Activated CD8-positive, alpha-beta memory T cell treated with anti-CD3 and anti-CD28 coated beads, Interleukin-2, amount 50 U/mL, for 1 hour (primary cell): Measurements from ENCODE around the gene CPNE4.

Source experiments
- DNase-seq: peaks from one replicate; pipeline ENCODE4 v3.0.0-alpha.2; 2020; ENCODE audit errors: extremely low read depth

The CPNE4 gene

GRCh38 chr3:131735544-131735943, 299.3 kb downstream of the CPNE4 start:
- DNase-seq: no peak

- DNase-seq: no peak
Measured at GRCh38 chr3:131735116-131735515, 299.7 kb downstream of the CPNE4 start.

- no peak for DNase-seq
Measured at GRCh38 chr3:131733086-131733841, 301.6 kb downstream of the CPNE4 start.

- no peak for DNase-seq
Measured at GRCh38 chr3:131731709-131732108, 303.1 kb downstream of the CPNE4 start.

GRCh38 chr3:131730581-131730980, 304.2 kb downstream of the CPNE4 start:
- DNase-seq: no peak

- no peak for DNase-seq
Measured at GRCh38 chr3:131729643-131730017, 305.2 kb downstream of the CPNE4 start.

- no peak for DNase-seq
Measured at GRCh38 chr3:131728898-131729642, 305.7 kb downstream of the CPNE4 start.

GRCh38 chr3:131725414-131725813, 309.4 kb downstream of the CPNE4 start:
- no peak for DNase-seq

GRCh38 chr3:131723343-131723742, 311.5 kb downstream of the CPNE4 start:
- DNase-seq: no peak

GRCh38 chr3:131717493-131717892, 317.3 kb downstream of the CPNE4 start:
- DNase-seq: no peak

GRCh38 chr3:131716943-131717342, 317.9 kb downstream of the CPNE4 start:
- no peak for DNase-seq

- DNase-seq: no peak
Measured at GRCh38 chr3:131716007-131716406, 318.8 kb downstream of the CPNE4 start.

GRCh38 chr3:131714585-131715220, 320.1 kb downstream of the CPNE4 start:
- no peak for DNase-seq

GRCh38 chr3:131713416-131714123, 321.2 kb downstream of the CPNE4 start:
- no peak for DNase-seq

GRCh38 chr3:131712662-131713061, 322.2 kb downstream of the CPNE4 start:
- DNase-seq: no peak

- no peak for DNase-seq
Measured at GRCh38 chr3:131711114-131711768, 323.6 kb downstream of the CPNE4 start.

GRCh38 chr3:131708241-131708640, 326.6 kb downstream of the CPNE4 start:
- no peak for DNase-seq

GRCh38 chr3:131705558-131706051, 329.2 kb downstream of the CPNE4 start:
- DNase-seq: no peak

- DNase-seq: no peak
Measured at GRCh38 chr3:131705099-131705498, 329.7 kb downstream of the CPNE4 start.

GRCh38 chr3:131704098-131704497, 330.7 kb downstream of the CPNE4 start:
- DNase-seq: no peak

GRCh38 chr3:131702146-131702545, 332.7 kb downstream of the CPNE4 start:
- DNase-seq: no peak
